ENCODE data around the gene GNB3. TPM values are rescaled to one million over a fixed set of nuclear protein-coding genes. Genes with fewer than 3 reads are reported as not detected.
"Not testable (repeated sequence)": the region's sequence is repeated elsewhere in the genome, so short reads cannot be mapped to it uniquely, and the experiment has no call there.

The GNB3 gene
- total RNA-seq, 1 donor from 2014 or later = 10.4 TPM

DNA sequence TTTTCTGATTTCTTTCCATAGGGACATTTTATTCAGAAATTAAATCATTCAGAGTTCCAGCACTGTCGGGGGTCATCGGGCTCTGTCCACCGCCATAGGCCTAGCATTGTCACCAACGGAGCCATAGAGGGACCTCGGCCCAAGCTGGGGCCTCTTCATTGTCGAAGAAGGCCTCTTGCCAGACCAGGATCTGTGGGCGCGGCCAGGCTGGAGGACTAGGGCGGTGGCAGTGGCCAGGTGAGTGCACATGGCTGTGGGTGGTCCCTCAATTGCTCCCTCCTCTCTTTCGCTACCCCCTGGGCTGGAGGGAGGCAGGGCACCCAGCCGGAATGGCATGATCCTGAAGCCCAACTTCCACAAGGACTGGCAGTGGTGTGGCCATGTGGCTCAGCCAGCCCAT, 43.0 kb downstream of the GNB3 start:
- Histone ChIP-seq H3K27me3 (no peaks in the 10 kb centered on the region), H3K4me3 (no peak overlapping the region), H3K27ac (no peak overlapping the region), H3K9me3 (no peaks in the 10 kb centered on the region), H3K36me3 (peaks cover 12 to 19% of the 10 kb centered on the region in 2 donors), H3K4me1 (no peaks in the 10 kb centered on the region)
- intact Hi-C loops (cut with DNase I) = no loop called here
- TF ChIP-seq, protein P1, sequence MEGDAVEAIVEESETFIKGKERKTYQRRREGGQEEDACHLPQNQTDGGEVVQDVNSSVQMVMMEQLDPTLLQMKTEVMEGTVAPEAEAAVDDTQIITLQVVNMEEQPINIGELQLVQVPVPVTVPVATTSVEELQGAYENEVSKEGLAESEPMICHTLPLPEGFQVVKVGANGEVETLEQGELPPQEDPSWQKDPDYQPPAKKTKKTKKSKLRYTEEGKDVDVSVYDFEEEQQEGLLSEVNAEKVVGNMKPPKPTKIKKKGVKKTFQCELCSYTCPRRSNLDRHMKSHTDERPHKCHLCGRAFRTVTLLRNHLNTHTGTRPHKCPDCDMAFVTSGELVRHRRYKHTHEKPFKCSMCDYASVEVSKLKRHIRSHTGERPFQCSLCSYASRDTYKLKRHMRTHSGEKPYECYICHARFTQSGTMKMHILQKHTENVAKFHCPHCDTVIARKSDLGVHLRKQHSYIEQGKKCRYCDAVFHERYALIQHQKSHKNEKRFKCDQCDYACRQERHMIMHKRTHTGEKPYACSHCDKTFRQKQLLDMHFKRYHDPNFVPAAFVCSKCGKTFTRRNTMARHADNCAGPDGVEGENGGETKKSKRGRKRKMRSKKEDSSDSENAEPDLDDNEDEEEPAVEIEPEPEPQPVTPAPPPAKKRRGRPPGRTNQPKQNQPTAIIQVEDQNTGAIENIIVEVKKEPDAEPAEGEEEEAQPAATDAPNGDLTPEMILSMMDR (IDR thresholded peaks at IDR 0.05) = no peak
- DNase-seq (ENCODE audit: low spot score in 2 of 2) = no peak

DNA sequence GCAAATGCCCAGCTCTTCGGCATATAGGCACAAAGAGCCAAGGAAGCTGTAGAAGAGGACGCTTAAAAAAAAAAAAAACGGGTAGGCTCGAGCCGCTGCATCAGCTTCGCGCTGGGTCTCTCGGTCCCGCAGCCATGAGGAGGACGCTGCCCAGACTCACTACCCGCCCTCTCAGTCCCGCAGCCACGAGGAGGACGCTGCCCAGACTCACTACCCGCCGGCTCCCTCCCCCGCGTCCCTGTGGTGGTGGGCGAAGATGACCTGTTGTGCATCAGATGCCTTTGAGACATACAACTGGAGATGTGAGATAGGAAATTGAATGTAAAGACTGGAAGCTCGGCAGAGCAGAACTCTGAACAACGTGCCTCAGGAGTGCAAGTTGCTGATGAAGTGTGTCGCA, 43.8 kb downstream of the GNB3 start:
- no peak overlapping the region for H3K4me3 ChIP-seq
- no peak for DNase-seq (ENCODE audit: low spot score in 2 of 2)
- no peak overlapping the region for H3K27ac ChIP-seq
- peaks cover 12 to 23% of the 10 kb centered on the region in 2 donors for H3K36me3 ChIP-seq
- H3K4me1 ChIP-seq = no peaks in the 10 kb centered on the region
- H3K9me3 ChIP-seq = no peaks in the 10 kb centered on the region
- TF ChIP-seq, protein P1 (IDR thresholded peaks at IDR 0.05) = no peak
- H3K27me3 ChIP-seq = no peaks in the 10 kb centered on the region
- intact Hi-C loops (cut with DNase I) = no loop called here

DNA sequence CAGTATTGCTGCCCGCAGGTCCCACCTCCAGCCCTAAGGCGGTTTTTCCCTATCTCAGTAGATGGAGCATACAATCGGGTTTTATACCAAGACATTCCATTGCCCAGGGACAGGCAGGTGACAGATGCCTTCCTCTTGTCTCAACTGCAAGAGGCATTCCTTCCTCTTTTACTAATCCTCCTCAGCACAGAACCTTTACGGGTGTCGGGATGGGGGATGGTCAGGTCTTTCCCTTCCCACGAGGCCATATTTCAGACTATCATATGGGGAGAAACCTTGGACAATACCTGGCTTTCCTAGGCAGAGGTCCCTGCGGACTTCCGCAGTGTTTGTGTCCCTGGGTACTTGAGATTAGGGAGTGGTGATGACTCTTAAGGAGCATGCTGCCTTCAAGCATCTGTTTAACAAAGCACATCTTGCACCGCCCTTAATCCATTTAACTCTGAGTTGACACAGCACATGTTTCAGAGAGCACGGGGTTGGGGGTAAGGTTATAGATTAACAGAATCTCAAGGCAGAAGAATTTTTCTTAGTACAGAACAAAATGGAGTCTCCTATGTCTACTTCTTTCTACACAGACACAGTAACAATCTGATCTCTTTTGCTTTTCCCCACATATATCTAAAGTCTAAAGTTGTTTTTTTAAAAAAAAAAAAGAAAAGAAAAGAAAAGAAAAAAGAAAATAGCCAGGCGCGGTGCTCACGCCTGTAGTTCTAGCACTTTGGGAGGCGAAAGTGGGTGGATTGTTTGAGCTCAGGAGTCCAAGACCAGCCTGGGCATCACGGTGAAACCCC, 45.7 kb downstream of the GNB3 start:
- H3K9me3 ChIP-seq; H3K27me3 ChIP-seq; intact Hi-C loops (cut with DNase I); H3K27ac ChIP-seq; H3K4me1 ChIP-seq; DNase-seq (ENCODE audit: low spot score in 2 of 2); H3K4me3 ChIP-seq: not testable (repeated sequence)
- H3K36me3 ChIP-seq = peaks cover 12 to 23% of the 10 kb centered on the region in 2 donors

DNA sequence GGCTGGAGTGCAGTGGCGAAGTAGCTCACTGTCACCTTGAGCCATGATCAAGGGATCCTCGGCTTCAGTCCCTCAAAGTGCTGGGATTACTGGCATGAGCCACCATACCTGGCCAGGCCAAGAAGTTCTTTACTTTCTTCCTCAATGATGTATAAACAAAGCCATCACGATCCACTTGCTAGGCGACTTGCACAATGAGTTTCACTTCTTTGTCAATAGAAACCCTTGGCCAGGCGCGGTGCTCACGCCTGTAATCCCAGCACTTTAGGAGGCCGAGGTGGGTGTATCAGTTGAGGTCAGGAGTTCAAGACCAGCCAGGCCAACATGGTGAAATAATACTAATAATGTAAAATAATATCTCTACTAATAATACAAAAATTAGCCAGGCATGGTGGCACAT, 46.7 kb downstream of the GNB3 start:
- TF ChIP-seq, protein P1 (IDR thresholded peaks at IDR 0.05) = no peak
- H3K4me3 ChIP-seq = no peak overlapping the region
- H3K36me3 ChIP-seq = peaks cover 12 to 23% of the 10 kb centered on the region in 2 donors
- H3K27me3 ChIP-seq = no peaks in the 10 kb centered on the region
- H3K9me3 ChIP-seq = no peaks in the 10 kb centered on the region
- DNase-seq (ENCODE audit: low spot score in 2 of 2) = no peak
- intact Hi-C loops (cut with DNase I) = no loop called here
- no peak overlapping the region for H3K27ac ChIP-seq
- H3K4me1 ChIP-seq = peaks cover 0 to 6% of the 10 kb centered on the region in 2 donors

DNA sequence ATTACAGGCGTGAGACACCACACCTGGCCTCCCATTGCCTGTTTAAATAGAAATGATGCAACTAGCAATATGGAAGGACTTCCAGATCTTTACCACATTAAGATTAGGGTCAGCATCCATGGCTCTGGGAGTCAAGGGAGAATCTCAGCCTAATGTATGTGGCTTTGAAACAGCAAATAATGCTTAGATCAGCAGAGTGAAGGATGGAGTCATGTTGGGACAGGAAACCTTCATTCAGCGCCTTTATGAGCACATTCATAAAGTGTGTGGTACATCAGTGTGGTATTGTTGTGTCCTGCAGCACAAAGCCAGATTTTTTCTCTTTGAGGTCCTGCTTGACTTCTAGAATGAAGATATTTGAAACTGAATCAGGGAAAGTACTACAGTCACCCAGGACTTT, 47.6 kb downstream of the GNB3 start:
- no peaks in the 10 kb centered on the region for H3K9me3 ChIP-seq
- peaks cover 10 to 23% of the 10 kb centered on the region in 2 donors for H3K36me3 ChIP-seq
- H3K27ac ChIP-seq = no peak overlapping the region
- no peak overlapping the region for H3K4me3 ChIP-seq
- DNase-seq (ENCODE audit: low spot score in 2 of 2) = no peak
- intact Hi-C loops (cut with DNase I) = no loop called here
- H3K4me1 ChIP-seq = peaks cover 0 to 6% of the 10 kb centered on the region in 2 donors
- no peaks in the 10 kb centered on the region for H3K27me3 ChIP-seq
- TF ChIP-seq, protein P1 (IDR thresholded peaks at IDR 0.05) = no peak

DNA sequence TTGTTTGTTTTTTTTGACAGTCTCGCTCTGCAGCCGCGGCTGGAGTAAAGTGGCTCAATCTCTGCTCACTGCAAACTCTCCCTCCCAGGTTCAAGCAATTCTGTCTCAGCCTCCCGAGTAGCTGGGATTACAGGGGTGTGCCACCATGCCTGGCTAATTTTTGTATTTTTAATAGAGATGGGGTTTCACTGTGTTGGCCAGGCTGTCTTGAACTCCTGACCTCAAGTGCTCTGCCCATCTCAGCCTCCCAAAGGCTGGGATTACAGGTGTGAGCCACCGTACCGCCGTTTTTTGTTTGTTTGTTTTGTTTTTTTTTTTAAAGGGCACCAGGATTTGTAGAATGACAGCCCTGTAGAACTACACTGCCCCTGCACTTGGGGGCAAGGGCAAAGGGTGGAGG, 48.1 kb downstream of the GNB3 start:
- peaks cover 8 to 18% of the 10 kb centered on the region in 2 donors for H3K36me3 ChIP-seq
- H3K4me1 ChIP-seq; DNase-seq (ENCODE audit: low spot score in 2 of 2); intact Hi-C loops (cut with DNase I); H3K9me3 ChIP-seq; H3K27me3 ChIP-seq; H3K27ac ChIP-seq; H3K4me3 ChIP-seq: not testable (repeated sequence)

DNA sequence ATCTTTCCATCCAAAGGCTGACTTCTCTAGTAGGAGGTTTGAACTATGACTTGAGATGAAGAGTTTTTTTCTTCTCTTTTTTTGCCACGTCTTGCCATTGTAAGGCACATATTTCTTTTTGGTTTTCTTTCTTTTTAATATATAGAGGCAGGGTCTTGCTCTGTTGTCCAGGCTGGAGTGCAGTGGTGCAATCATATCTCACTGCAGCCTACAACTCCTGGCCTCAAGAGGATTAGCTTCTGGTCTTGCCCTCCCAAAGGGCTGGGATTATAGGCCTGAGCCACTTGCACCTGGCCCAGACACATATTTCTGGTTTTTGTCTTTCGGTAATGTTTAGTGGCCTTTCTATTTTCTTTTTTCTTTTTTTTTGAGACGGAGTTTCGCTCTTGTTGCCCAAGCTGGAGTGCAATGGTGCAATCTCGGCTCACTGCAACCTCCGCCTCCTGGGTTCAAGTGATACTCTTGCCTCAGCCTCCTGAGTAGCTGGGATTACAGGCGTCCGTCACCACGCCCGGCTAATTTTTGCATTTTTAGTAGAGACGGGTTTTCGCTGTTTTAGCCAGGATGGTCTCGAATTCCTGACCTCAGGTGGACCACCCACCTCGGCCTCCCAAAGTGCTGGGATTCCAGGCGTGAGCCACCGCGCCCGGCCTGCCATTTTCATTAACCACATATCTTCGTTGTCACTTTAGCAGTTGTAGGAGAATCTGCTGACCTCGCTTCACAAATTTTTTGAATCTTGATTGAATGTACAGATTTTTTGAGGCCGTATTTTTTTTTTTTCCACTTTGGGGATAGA, 49.2 kb downstream of the GNB3 start:
- intact Hi-C loops (cut with DNase I) = loop anchor here (2.0 kb wide), 1 partner anchor 35 kb away; no protein-coding TSS in a partner anchor
- not testable (repeated sequence) for DNase-seq (ENCODE audit: low spot score in 2 of 2); H3K9me3 ChIP-seq; H3K4me1 ChIP-seq; H3K4me3 ChIP-seq; H3K27me3 ChIP-seq; H3K36me3 ChIP-seq
- peak overlapping the region; percentile 92 to 93 for H3K27ac ChIP-seq
